K562 (cell line): ENCODE measurements around the gene UBTD1. TPM values are rescaled to one million over a fixed set of nuclear protein-coding genes. Genes with fewer than 3 reads are reported as not detected.

ENCODE experiments used
- ATAC-seq: fragments of 200-7000 bp; cut with Tn5 transposase; 3 replicates; pipeline ENCODE4 v1.9.1; 2020; ENCODE audit warnings: moderate library complexity
- BruUV-seq: library from RNA; stranded (reverse); fragments of 400-500 nt; replicated peaks from 2 replicates; lab custom pipeline; 2021; lab: Mats Ljungman, UMichigan
- CTCF ChIA-PET: fragments of 300-600 bp; formaldehyde crosslinking; extraction: SDS; loops from one replicate; lab custom pipeline; 2021; ENCODE audit warnings: low intra/inter-chr PET ratio; lab: Yijun Ruan, JAX
- POLR2A ChIA-PET: fragments of 300-600, 350-650 bp; sonication (Branson Sonifier 250); formaldehyde crosslinking; extraction: SDS; loops from one replicate; lab custom pipeline; 2021; ENCODE audit warnings: antibody characterized with exemption, inconsistent platforms; lab: Yijun Ruan, JAX
- DNase-seq, 4 experiments: peaks; one replicate each; pipeline versions ENCODE4 v3.0.0 to v3.0.0-alpha.2; 2011 to 2018; ENCODE audit warnings: low spot score in 3 of 4, mixed read lengths in 3 of 4; ENCODE audit errors: extremely low read depth in 1 of 4
- FAIRE-seq: peaks from 2 replicates; lab custom pipeline; 2011; peaks lifted over from hg19 to GRCh38; lab: Jason Lieb, UNC
- H2AFZ ChIP-seq: 2 replicates; pipeline ENCODE4 v1.6.0; 2011; ENCODE audit warnings: low read depth, low read length, control low read depth, inconsistent platforms
- H3K27ac ChIP-seq: fragments of 200-600 bp; 3 replicates; pipeline ENCODE4 v1.8.0; 2011; ENCODE audit warnings: low read depth, mild to moderate bottlenecking, control low read depth, inconsistent platforms, low read length, moderate library complexity, mixed read lengths; ENCODE audit errors: extremely low read depth
- H3K27me3 ChIP-seq, 2 experiments: fragments of 300-600 bp in 1 of 2; 2 replicates in 1 of 2; 3 replicates in 1 of 2; pipeline versions ENCODE4 v1.6.0 to v1.8.0; 2011; ENCODE audit warnings: inconsistent platforms in 2 of 2, low read length in 2 of 2, mild to moderate bottlenecking in 1 of 2, mixed read lengths in 1 of 2, moderate library complexity in 1 of 2; ENCODE audit not compliant: control insufficient read depth in 2 of 2, insufficient read depth in 2 of 2
- H3K36me3 ChIP-seq: fragments of 300-600 bp; 3 replicates; pipeline ENCODE4 v1.8.0; 2011; ENCODE audit warnings: mild to moderate bottlenecking, low read length, inconsistent platforms; ENCODE audit not compliant: control insufficient read depth, insufficient read depth
- H3K4me1 ChIP-seq, 2 experiments: fragments of 200-600 bp in 1 of 2; replicated peaks in 1 of 2; 2 replicates in 1 of 2; 3 replicates in 1 of 2; pipeline versions ENCODE4 v1.5.1 to v1.8.0; 2011; ENCODE audit warnings: inconsistent platforms in 2 of 2, low read length in 2 of 2, mild to moderate bottlenecking in 1 of 2, mixed read lengths in 1 of 2, moderate library complexity in 1 of 2; ENCODE audit not compliant: control insufficient read depth in 2 of 2, insufficient read depth in 2 of 2
- H3K4me2 ChIP-seq: 2 replicates; pipeline ENCODE4 v1.6.1; 2011; ENCODE audit warnings: low read length, control low read depth, inconsistent platforms, mixed read lengths; ENCODE audit not compliant: insufficient read depth
- H3K4me3 ChIP-seq: fragments of 200-600 bp; sonication (generic), shearing (Covaris generic); 2 replicates; pipeline ENCODE4 v1.5.1; 2016; ENCODE audit warnings: control low read depth, inconsistent platforms
- H3K79me2 ChIP-seq: fragments of 200-600 bp; 3 replicates; pipeline ENCODE4 v1.8.0; 2011; ENCODE audit warnings: low read length, inconsistent platforms; ENCODE audit not compliant: control insufficient read depth, insufficient read depth
- H3K9ac ChIP-seq, 2 experiments: 2 replicates each; pipeline versions ENCODE4 v1.6.0 to v1.6.1; 2011; ENCODE audit warnings: low read depth in 2 of 2, low read length in 2 of 2, control low read depth in 1 of 2, inconsistent platforms in 1 of 2, mild to moderate bottlenecking in 1 of 2, mixed read lengths in 1 of 2; ENCODE audit not compliant: insufficient read depth in 1 of 2
- H3K9me1 ChIP-seq: one replicate; pipeline ENCODE4 v1.6.0; 2011; ENCODE audit warnings: inconsistent platforms, mild to moderate bottlenecking, low read length, moderate library complexity; ENCODE audit not compliant: control insufficient read depth, insufficient read depth
- H3K9me3 ChIP-seq: replicated peaks from 2 replicates; pipeline ENCODE4 v1.5.1; 2011; ENCODE audit warnings: low read depth, low read length, inconsistent platforms; ENCODE audit not compliant: control insufficient read depth, insufficient read depth
- H4K20me1 ChIP-seq: replicated peaks from 2 replicates; pipeline ENCODE4 v1.6.1; 2011; ENCODE audit warnings: low read length, inconsistent platforms, mixed read lengths; ENCODE audit not compliant: control insufficient read depth, insufficient read depth
- ARID3B ChIP-seq: fragments of 250-450 bp; sonication (Bioruptor Pico); IDR thresholded peaks from 2 replicates; pipeline ENCODE4 v1.4.0; 2020; ENCODE audit warnings: borderline replicate concordance
- HDAC1 ChIP-seq, 2 experiments: fragments of 450-650 bp; IDR thresholded peaks; 2 replicates each; pipeline ENCODE4 v1.6.1; 2016 to 2017; ENCODE audit warnings: inconsistent platforms in 1 of 2, mild to moderate bottlenecking in 1 of 2, moderate library complexity in 1 of 2
- HLTF ChIP-seq: fragments of 450-650 bp; IDR thresholded peaks from 2 replicates; pipeline ENCODE4 v1.6.1; 2016
- HOXB6 ChIP-seq: fragments of 250-450 bp; sonication (Bioruptor Pico); IDR thresholded peaks from 2 replicates; pipeline ENCODE4 v1.5.1; 2022; ENCODE audit warnings: mild to moderate bottlenecking, borderline replicate concordance
- NFIX ChIP-seq: fragments of 250-450 bp; sonication (Bioruptor Pico); IDR thresholded peaks from 2 replicates; pipeline ENCODE4 v1.4.0; 2020; ENCODE audit warnings: low read depth, mild to moderate bottlenecking, moderate library complexity
- NR4A1 ChIP-seq, 2 experiments: fragments of 250-450 bp in 1 of 2; fragments of 450-650 bp in 1 of 2; sonication (Bioruptor Pico) in 1 of 2; IDR thresholded peaks; 2 replicates each; pipeline versions ENCODE4 v1.4.0 to v1.6.1; 2016 to 2020; ENCODE audit warnings: mild to moderate bottlenecking in 2 of 2, missing compliant biosample characterization in 1 of 2, missing genetic modification characterization in 1 of 2, moderate library complexity in 1 of 2
- TBL1XR1 ChIP-seq, 2 experiments: IDR thresholded peaks; 2 replicates each; pipeline ENCODE4 v1.6.1; 2012; ENCODE audit warnings: improper control_type of control experiment in 2 of 2, low read length in 2 of 2, mild to moderate bottlenecking in 1 of 2
- TCFL5 ChIP-seq: fragments of 250-450 bp; sonication (Bioruptor Pico); conservative IDR thresholded peaks from 2 replicates; pipeline ENCODE4 v1.6.1; 2021; ENCODE audit warnings: mild to moderate bottlenecking, moderate library complexity, matching md5 sums
- ZNF253 ChIP-seq: fragments of 250-450 bp; sonication (Bioruptor Pico); conservative IDR thresholded peaks from 2 replicates; pipeline ENCODE4 v1.6.1; 2021; ENCODE audit warnings: mild to moderate bottlenecking
- ZNF561 ChIP-seq: fragments of 450-650 bp; formaldehyde crosslinking; conservative IDR thresholded peaks from 2 replicates; pipeline ENCODE4 v1.4.0; 2020; ENCODE audit warnings: mild to moderate bottlenecking, moderate library complexity
- WGBS: fragments of 100-300 bp; shearing (Covaris generic); methylation state at CpG from one replicate; pipeline ENCODE4 v1.1.6; 2016; ENCODE audit warnings: low coverage, mixed read lengths; ENCODE audit not compliant: insufficient coverage; ENCODE audit errors: missing lambda C conversion rate; 5-methylcytosine and 5-hydroxymethylcytosine counted together
- in situ Hi-C: fragments of 300-500 bp; cut with MboI; formaldehyde crosslinking; loops from 4 replicates; pipeline ENCODE4 v1.15.0; 2018; ENCODE audit warnings: inconsistent platforms, mixed read lengths
- intact Hi-C: fragments of 100-400 bp; cut with micrococcal nuclease; formaldehyde crosslinking; loops from 2 replicates; pipeline ENCODE4 v1.14.2; 2022
- polyA plus RNA-seq, 8 experiments: library from polyadenylated mRNA; depleted of rRNA in 4 of 8; stranded (reverse) in 5 of 8; unstranded in 3 of 8; fragments of >200 nt; fragmentation: Nextera tagmentation in 2 of 8; fragmentation: Illumina TruSeq in 1 of 8; extraction: Ambion mirVana in 2 of 8; extraction: Trizol in 1 of 8; gene quantifications; 2 replicates each; pipeline versions ENCODE4 v1.2.1 to v1.2.3, GENCODE V29; 2011 to 2014; ENCODE audit warnings: inconsistent platforms in 1 of 8, missing spikeins in 1 of 8
- total RNA-seq, 7 experiments: library from RNA; depleted of rRNA in 6 of 7; stranded (reverse); fragments of >200 nt in 6 of 7; fragmentation: Illumina TruSeq in 2 of 7; extraction: Trizol in 2 of 7; gene quantifications; 2 replicates each; pipeline versions ENCODE4 v1.2.1 to v1.2.3, GENCODE V29; 2011 to 2021; ENCODE audit warnings: low replicate concordance in 1 of 7

Gene UBTD1
- total and polyA plus RNA-seq, 9 of the 15 experiments (the other 6 are each of a cell fraction or from before 2014, with no cell fraction given): 0.08 to 1.6 (median 0.81) TPM; not detected in 1

GRCh38 chr10:97570789-97571471 lies 72.2 kb downstream of the UBTD1 start:
- CTCF ChIA-PET: interaction anchor here (3.4 kb wide), 1 partner anchor 42 kb away, joined by 23 read pairs; no protein-coding TSS in a partner anchor
- intact Hi-C loops: loop anchor here (5.0 to 10.0 kb wide), 2 partner anchors 114 to 161 kb away; partner anchors contain the start of gene AVPI1
- no peak overlapping the region for H3K4me2 ChIP-seq

More at GRCh38 chr10:97570789-97571471, 72.2 kb downstream of the UBTD1 start:
- no peaks in the 10 kb centered on the region for H3K36me3 ChIP-seq
- H3K27ac ChIP-seq: no peak overlapping the region
- peaks cover 0 to 13% of the 10 kb centered on the region in 2 experiments; a peak in 3 of 5 replicates for H3K4me1 ChIP-seq
- WGBS: 69% methylated on average over 5 of the region's 5 CpGs
- H3K9me3 ChIP-seq: no peaks in the 10 kb centered on the region
- H3K9me1 ChIP-seq: no peaks in the 10 kb centered on the region
- no TSS peak for BruUV-seq
- FAIRE-seq: no peak
- no peaks in the 10 kb centered on the region for H3K27me3 ChIP-seq
- no peaks in the 10 kb centered on the region for H3K79me2 ChIP-seq
- POLR2A ChIA-PET: interaction anchor here (1.3 kb wide), 1 partner anchor 11 kb away, joined by 4 read pairs; no protein-coding TSS in a partner anchor
- no peak overlapping the region for H3K4me3 ChIP-seq
- ATAC-seq: no peak
- H2AFZ ChIP-seq: no peak overlapping the region
- TF ChIP-seq HDAC1 (IDR thresholded peaks at IDR 0.05) (no peak), HOXB6 (no peak), TCFL5 (no peak), ZNF561 (CRISPR knock-in tag) (no peak), TBL1XR1 (IDR thresholded peaks at IDR 0.05; ENCODE audit: low read length in 2 of 2) (no peak), NFIX (no peak), ARID3B (CRISPR knock-in tag) (no peak), ZNF253 (CRISPR knock-in tag) (no peak), HLTF (no peak), NR4A1 (CRISPR knock-in tag; IDR thresholded peaks at IDR 0.05) (no peak), NR4A1 (tag; IDR thresholded peaks at IDR 0.05) (no peak)
- no peak for DNase-seq
- no peak overlapping the region for H3K9ac ChIP-seq
- no peaks in the 10 kb centered on the region for H4K20me1 ChIP-seq
- in situ Hi-C loops: no loop called here
